GM12878 (cell line): ENCODE measurements around the gene TEX44.
"Not testable (repeated sequence)": the region's sequence is repeated elsewhere in the genome, so short reads cannot be mapped to it uniquely, and the experiment has no call there.

Source experiments
- CHD4 ChIP-seq: fragments of 200-600 bp; sonication (generic); IDR thresholded peaks from 2 replicates; pipeline ENCODE4 v1.6.1; 2016; ENCODE audit warnings: mild to moderate bottlenecking
- EZH2 ChIP-seq: IDR thresholded peaks from 2 replicates; pipeline ENCODE4 v1.6.1; 2012; ENCODE audit warnings: low read depth, mild to moderate bottlenecking, control low read depth, inconsistent platforms, low read length, borderline replicate concordance; ENCODE audit not compliant: control insufficient read depth
- FOS ChIP-seq: IDR thresholded peaks from 3 replicates; pipeline ENCODE4 v1.6.1; 2011; ENCODE audit warnings: borderline replicate concordance; ENCODE audit not compliant: insufficient read length; ENCODE audit errors: extremely low read depth
- GABPA ChIP-seq: IDR thresholded peaks from 2 replicates; pipeline ENCODE4 v1.6.1; 2014; ENCODE audit warnings: antibody characterized with exemption, low read depth, mild to moderate bottlenecking, inconsistent platforms
- KDM1A ChIP-seq: fragments of 200-600 bp; sonication (generic); IDR thresholded peaks from 2 replicates; pipeline ENCODE4 v1.6.1; 2016; ENCODE audit warnings: borderline replicate concordance
- POLR2A ChIP-seq: IDR thresholded peaks from 2 replicates; pipeline ENCODE4 v1.6.1; 2011; ENCODE audit warnings: low read depth, mild to moderate bottlenecking, low read length
- POLR2AphosphoS5 ChIP-seq: IDR thresholded peaks from 2 replicates; pipeline ENCODE4 v1.6.1; 2011; ENCODE audit warnings: mild to moderate bottlenecking, low read length, inconsistent platforms
- RCOR1 ChIP-seq: conservative IDR thresholded peaks from 2 replicates; pipeline ENCODE4 v1.6.1; 2012; ENCODE audit warnings: low read depth, low read length, improper control_type of control experiment
- STAT3 ChIP-seq: IDR thresholded peaks from 2 replicates; pipeline ENCODE4 v1.6.1; 2011; ENCODE audit warnings: low read depth, low read length, improper control_type of control experiment
- TF ChIP-seq, protein P1 (sequence below): fragments of 450-650 bp; IDR thresholded peaks from 2 replicates; pipeline ENCODE4 v1.6.1; 2016; ENCODE audit warnings: mild to moderate bottlenecking
- TF ChIP-seq, protein P2 (sequence below): IDR thresholded peaks from 2 replicates; pipeline ENCODE4 v1.6.1; 2012; ENCODE audit warnings: low read depth, low read length, improper control_type of control experiment

DNA sequence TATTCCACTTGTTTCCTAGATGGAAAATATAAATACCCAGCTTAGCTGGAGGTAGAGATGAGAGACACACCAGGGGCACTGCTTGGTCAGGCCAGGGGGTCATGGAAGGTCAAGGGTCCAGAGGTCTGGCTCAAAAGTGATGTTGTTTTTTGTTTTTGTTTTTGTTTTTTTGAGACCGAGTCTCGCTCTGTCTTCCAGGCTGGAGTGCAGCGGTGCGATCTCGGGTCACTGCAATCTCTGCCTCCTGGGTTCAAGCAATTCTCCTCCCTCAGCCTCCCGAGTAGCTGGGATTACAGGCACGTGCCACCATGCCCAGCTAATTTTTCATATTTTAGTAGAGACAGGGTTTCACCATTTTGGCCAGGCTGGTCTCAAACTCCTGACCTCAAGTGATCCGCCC lies 36.2 kb upstream of the TEX44 start:
- not testable (repeated sequence) for TF ChIP-seq RCOR1, POLR2A, GABPA, FOS, EZH2, STAT3, CHD4, KDM1A, POLR2AphosphoS5
- TF ChIP-seq, protein P1, sequence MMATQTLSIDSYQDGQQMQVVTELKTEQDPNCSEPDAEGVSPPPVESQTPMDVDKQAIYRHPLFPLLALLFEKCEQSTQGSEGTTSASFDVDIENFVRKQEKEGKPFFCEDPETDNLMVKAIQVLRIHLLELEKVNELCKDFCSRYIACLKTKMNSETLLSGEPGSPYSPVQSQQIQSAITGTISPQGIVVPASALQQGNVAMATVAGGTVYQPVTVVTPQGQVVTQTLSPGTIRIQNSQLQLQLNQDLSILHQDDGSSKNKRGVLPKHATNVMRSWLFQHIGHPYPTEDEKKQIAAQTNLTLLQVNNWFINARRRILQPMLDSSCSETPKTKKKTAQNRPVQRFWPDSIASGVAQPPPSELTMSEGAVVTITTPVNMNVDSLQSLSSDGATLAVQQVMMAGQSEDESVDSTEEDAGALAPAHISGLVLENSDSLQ = not testable (repeated sequence)
- TF ChIP-seq, protein P2, sequence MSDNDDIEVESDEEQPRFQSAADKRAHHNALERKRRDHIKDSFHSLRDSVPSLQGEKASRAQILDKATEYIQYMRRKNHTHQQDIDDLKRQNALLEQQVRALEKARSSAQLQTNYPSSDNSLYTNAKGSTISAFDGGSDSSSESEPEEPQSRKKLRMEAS = not testable (repeated sequence)
